RWPE2 (cell line): ENCODE measurements around the gene LEPROT.

Experiments
- ATAC-seq: fragments of 200-7000 bp; cut with Tn5 transposase; 3 replicates; pipeline ENCODE4 v1.9.1; 2021; ENCODE audit warnings: low read depth
- DNase-seq: peaks from one replicate; pipeline ENCODE4 v3.0.0-alpha.2; 2020; ENCODE audit warnings: low spot score
- H3K27ac ChIP-seq: fragments of 450-650 bp; 2 replicates; pipeline ENCODE4 v1.5.1; 2017; ENCODE audit warnings: mild to moderate bottlenecking; ENCODE audit not compliant: poor library complexity, severe bottlenecking
- H3K27me3 ChIP-seq: fragments of 250-450 bp; sonication (Bioruptor Pico); 2 replicates; pipeline ENCODE4 v1.5.1; 2021; ENCODE audit warnings: mild to moderate bottlenecking, moderate library complexity; ENCODE audit not compliant: insufficient read depth, poor library complexity, severe bottlenecking
- H3K36me3 ChIP-seq: fragments of 250-450 bp; sonication (Bioruptor Pico); 2 replicates; pipeline ENCODE4 v1.5.1; 2020; ENCODE audit warnings: low read depth, mild to moderate bottlenecking, moderate library complexity
- H3K4me1 ChIP-seq: fragments of 250-450 bp; sonication (Bioruptor Pico); 2 replicates; pipeline ENCODE4 v1.5.1; 2021; ENCODE audit warnings: mild to moderate bottlenecking, moderate library complexity; ENCODE audit not compliant: insufficient read depth, poor library complexity, severe bottlenecking
- H3K4me3 ChIP-seq: fragments of 250-450 bp; sonication (Bioruptor Pico); 2 replicates; pipeline ENCODE4 v1.5.1; 2021; ENCODE audit warnings: mild to moderate bottlenecking, moderate library complexity; ENCODE audit not compliant: severe bottlenecking
- H3K9me3 ChIP-seq: fragments of 250-450 bp; sonication (Bioruptor Pico); 2 replicates; pipeline ENCODE4 v1.5.1; 2021; ENCODE audit warnings: mild to moderate bottlenecking, moderate library complexity; ENCODE audit not compliant: severe bottlenecking
- CTCF ChIP-seq: fragments of 450-650 bp; IDR thresholded peaks from one replicate; pipeline ENCODE4 v1.5.1; 2017; ENCODE audit warnings: mild to moderate bottlenecking, moderate library complexity; ENCODE audit not compliant: poor library complexity, severe bottlenecking

LEPROT gene

GRCh38 chr1:65425697-65426096, 5.2 kb downstream of the LEPROT start:
- H3K4me1 ChIP-seq, result peaks cover 60% of the 10 kb centered on the region
- H3K27me3 ChIP-seq, result no peaks in the 10 kb centered on the region
- no peak overlapping the region for H3K4me3 ChIP-seq
- H3K36me3 ChIP-seq, result peaks cover 53% of the 10 kb centered on the region
- no peak for TF ChIP-seq CTCF
- H3K27ac ChIP-seq, result peak overlapping the region; percentile 91
- peak; percentile 68 for ATAC-seq
- DNase-seq, result no peak
- H3K9me3 ChIP-seq, result no peaks in the 10 kb centered on the region

- TF ChIP-seq CTCF, result no peak
- no peaks in the 10 kb centered on the region for H3K9me3 ChIP-seq
- peaks cover 39% of the 10 kb centered on the region for H3K4me1 ChIP-seq
- ATAC-seq (no peak), DNase-seq (no peak)
- no peaks in the 10 kb centered on the region for H3K27me3 ChIP-seq
- peak overlapping the region; percentile 78 for H3K27ac ChIP-seq
- H3K36me3 ChIP-seq, result peaks cover 84% of the 10 kb centered on the region
- no peak overlapping the region for H3K4me3 ChIP-seq
Measured at GRCh38 chr1:65429078-65429477, 8.6 kb downstream of the LEPROT start.

- peak; percentile 60 for ATAC-seq
- H3K27me3 ChIP-seq, result no peaks in the 10 kb centered on the region
- H3K4me3 ChIP-seq, result no peak overlapping the region
- H3K4me1 ChIP-seq, result peaks cover 31% of the 10 kb centered on the region
- DNase-seq, result no peak
- TF ChIP-seq CTCF, result no peak
- peaks cover 84% of the 10 kb centered on the region for H3K36me3 ChIP-seq
- peak overlapping the region; percentile 78 for H3K27ac ChIP-seq
- H3K9me3 ChIP-seq, result no peaks in the 10 kb centered on the region
Measured at GRCh38 chr1:65429806-65430205, 9.3 kb downstream of the LEPROT start.

- peaks cover 17% of the 10 kb centered on the region for H3K4me1 ChIP-seq
- H3K27me3 ChIP-seq, result no peaks in the 10 kb centered on the region
- H3K27ac ChIP-seq, result peak overlapping the region; percentile 78
- DNase-seq (no peak), ATAC-seq (no peak)
- peak; percentile 81 for TF ChIP-seq CTCF
- H3K4me3 ChIP-seq, result no peak overlapping the region
- no peaks in the 10 kb centered on the region for H3K9me3 ChIP-seq
- H3K36me3 ChIP-seq, result peaks cover 80% of the 10 kb centered on the region
Measured at GRCh38 chr1:65431111-65431705, 10.7 kb downstream of the LEPROT start.

GRCh38 chr1:65432918-65433317, 12.4 kb downstream of the LEPROT start:
- Histone ChIP-seq H3K27ac (no peak overlapping the region), H3K9me3 (no peaks in the 10 kb centered on the region), H3K36me3 (peaks cover 66% of the 10 kb centered on the region), H3K4me3 (no peak overlapping the region), H3K27me3 (no peaks in the 10 kb centered on the region), H3K4me1 (peaks cover 16% of the 10 kb centered on the region)
- no peak for TF ChIP-seq CTCF
- ATAC-seq (no peak), DNase-seq (no peak)
